Hepatocyte (in vitro differentiated cells): ENCODE results near the gene DDO. TPM values are rescaled to one million over a fixed set of nuclear protein-coding genes. Genes with fewer than 3 reads are reported as not detected.

Source experiments
- DNase-seq: peaks from one replicate; pipeline ENCODE4 v3.0.0-alpha.2; 2016; ENCODE audit warnings: low spot score
- H2AFZ ChIP-seq: fragments of 200-600 bp; sonication (generic); 2 replicates; pipeline ENCODE4 v1.6.0; 2016; ENCODE audit warnings: antibody characterized with exemption, mild to moderate bottlenecking
- H3K27ac ChIP-seq: fragments of 200-600 bp; sonication (generic); 2 replicates; pipeline ENCODE4 v1.5.1; 2016; ENCODE audit warnings: mild to moderate bottlenecking
- H3K27me3 ChIP-seq: fragments of 200-600 bp; sonication (generic); 2 replicates; pipeline ENCODE4 v1.6.1; 2016
- H3K36me3 ChIP-seq: fragments of 200-600 bp; sonication (generic); replicated peaks from 2 replicates; pipeline ENCODE4 v1.5.1; 2016; ENCODE audit warnings: low read depth; ENCODE audit not compliant: insufficient read depth
- H3K4me1 ChIP-seq: fragments of 200-600 bp; sonication (generic); 2 replicates; pipeline ENCODE4 v1.5.1; 2016; ENCODE audit warnings: mild to moderate bottlenecking, moderate library complexity; ENCODE audit not compliant: insufficient read depth
- H3K4me2 ChIP-seq: fragments of 200-600 bp; sonication (generic); 2 replicates; pipeline ENCODE4 v1.6.0; 2016
- H3K4me3 ChIP-seq: fragments of 200-600 bp; sonication (generic); 2 replicates; pipeline ENCODE4 v1.5.1; 2016; ENCODE audit warnings: mild to moderate bottlenecking
- H3K79me2 ChIP-seq: fragments of 200-600 bp; sonication (generic); 2 replicates; pipeline ENCODE4 v1.6.0; 2017; ENCODE audit warnings: mild to moderate bottlenecking
- H3K9me2 ChIP-seq: fragments of 200-600 bp; sonication (generic); replicated peaks from 2 replicates; pipeline ENCODE4 v1.6.0; 2017; ENCODE audit warnings: mild to moderate bottlenecking; ENCODE audit not compliant: insufficient read depth
- H3K9me3 ChIP-seq: fragments of 200-600 bp; sonication (generic); 2 replicates; pipeline ENCODE4 v1.5.1; 2016; ENCODE audit warnings: low read depth, mild to moderate bottlenecking
- H4K20me1 ChIP-seq: fragments of 200-600 bp; sonication (generic); 2 replicates; pipeline ENCODE4 v1.6.0; 2016; ENCODE audit warnings: mild to moderate bottlenecking; ENCODE audit not compliant: insufficient read depth, poor library complexity, severe bottlenecking
- EZH2 ChIP-seq: fragments of 200-600 bp; sonication (generic); IDR thresholded peaks from 2 replicates; pipeline ENCODE4 v1.6.1; 2016; ENCODE audit warnings: antibody characterized with exemption, mild to moderate bottlenecking, borderline replicate concordance
- EZH2phosphoT487 ChIP-seq: fragments of 200-600 bp; sonication (generic); IDR thresholded peaks from one replicate; pipeline ENCODE4 v1.6.1; 2018; ENCODE audit warnings: antibody characterized with exemption, mild to moderate bottlenecking, low read depth, moderate library complexity; ENCODE audit not compliant: unreplicated experiment, severe bottlenecking
- WGBS: methylation state at CpG from one replicate; pipeline ENCODE4 v1.1.6; 2016; ENCODE audit warnings: low lambda C conversion rate; ENCODE audit errors: missing lambda C conversion rate; 5-methylcytosine and 5-hydroxymethylcytosine counted together
- polyA plus RNA-seq: library from polyadenylated mRNA; unstranded; fragments of >200 nt; fragmentation: Nextera tagmentation; extraction: Ambion mirVana; gene quantifications from 2 replicates; pipeline ENCODE4 v1.2.1, GENCODE V29; 2016
- total RNA-seq: library from RNA; depleted of rRNA; stranded (reverse); fragments of >200 nt; gene quantifications from 2 replicates; pipeline ENCODE4 v1.2.3, GENCODE V29; 2014
- TF ChIP-seq, protein P1 (sequence below): fragments of 200-600 bp; sonication (generic); IDR thresholded peaks from 2 replicates; pipeline ENCODE4 v1.5.1; 2016; ENCODE audit warnings: antibody characterized with exemption, mild to moderate bottlenecking; ENCODE audit not compliant: poor library complexity

The DDO gene
- total and polyA plus RNA-seq, 2 experiments from 2014 or later, result 0.20 to 0.39 TPM

DNA sequence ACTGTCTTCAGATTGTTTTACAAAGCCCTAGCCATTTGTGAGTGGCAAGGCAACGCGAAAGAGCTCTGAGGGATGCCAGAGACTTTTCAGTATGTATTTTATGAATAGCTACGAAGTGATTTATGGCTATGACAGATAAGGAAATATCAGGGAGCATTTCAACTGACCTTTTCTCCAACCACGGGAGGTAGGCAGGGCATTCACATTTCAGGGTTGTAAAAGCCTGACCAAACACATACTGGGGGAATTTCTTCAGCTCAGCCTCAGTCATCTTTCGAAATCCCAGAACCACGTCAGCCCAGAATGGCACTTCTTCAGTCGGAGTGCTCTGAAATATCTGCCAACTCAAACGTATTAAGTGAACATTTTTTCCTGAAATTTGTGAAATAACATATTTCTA lies 10.8 kb downstream of the DDO start:
- peak; percentile 66 for DNase-seq
- Histone ChIP-seq H3K79me2 (no peaks in the 10 kb centered on the region), H3K4me1 (no peaks in the 10 kb centered on the region), H3K9me3 (no peaks in the 10 kb centered on the region), H3K27ac (peak overlapping the region; percentile 72), H3K4me2 (peak overlapping the region; percentile 41), H3K4me3 (no peak overlapping the region), H3K9me2 (no peaks in the 10 kb centered on the region), H3K27me3 (no peaks in the 10 kb centered on the region), H2AFZ (no peak overlapping the region), H4K20me1 (no peaks in the 10 kb centered on the region), H3K36me3 (no peaks in the 10 kb centered on the region)
- TF ChIP-seq EZH2, result no peak
- TF ChIP-seq EZH2phosphoT487, result no peak
- TF ChIP-seq, protein P1, sequence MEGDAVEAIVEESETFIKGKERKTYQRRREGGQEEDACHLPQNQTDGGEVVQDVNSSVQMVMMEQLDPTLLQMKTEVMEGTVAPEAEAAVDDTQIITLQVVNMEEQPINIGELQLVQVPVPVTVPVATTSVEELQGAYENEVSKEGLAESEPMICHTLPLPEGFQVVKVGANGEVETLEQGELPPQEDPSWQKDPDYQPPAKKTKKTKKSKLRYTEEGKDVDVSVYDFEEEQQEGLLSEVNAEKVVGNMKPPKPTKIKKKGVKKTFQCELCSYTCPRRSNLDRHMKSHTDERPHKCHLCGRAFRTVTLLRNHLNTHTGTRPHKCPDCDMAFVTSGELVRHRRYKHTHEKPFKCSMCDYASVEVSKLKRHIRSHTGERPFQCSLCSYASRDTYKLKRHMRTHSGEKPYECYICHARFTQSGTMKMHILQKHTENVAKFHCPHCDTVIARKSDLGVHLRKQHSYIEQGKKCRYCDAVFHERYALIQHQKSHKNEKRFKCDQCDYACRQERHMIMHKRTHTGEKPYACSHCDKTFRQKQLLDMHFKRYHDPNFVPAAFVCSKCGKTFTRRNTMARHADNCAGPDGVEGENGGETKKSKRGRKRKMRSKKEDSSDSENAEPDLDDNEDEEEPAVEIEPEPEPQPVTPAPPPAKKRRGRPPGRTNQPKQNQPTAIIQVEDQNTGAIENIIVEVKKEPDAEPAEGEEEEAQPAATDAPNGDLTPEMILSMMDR, result no peak
- 41% methylated on average over 8 of the region's 8 CpGs for WGBS

DNA sequence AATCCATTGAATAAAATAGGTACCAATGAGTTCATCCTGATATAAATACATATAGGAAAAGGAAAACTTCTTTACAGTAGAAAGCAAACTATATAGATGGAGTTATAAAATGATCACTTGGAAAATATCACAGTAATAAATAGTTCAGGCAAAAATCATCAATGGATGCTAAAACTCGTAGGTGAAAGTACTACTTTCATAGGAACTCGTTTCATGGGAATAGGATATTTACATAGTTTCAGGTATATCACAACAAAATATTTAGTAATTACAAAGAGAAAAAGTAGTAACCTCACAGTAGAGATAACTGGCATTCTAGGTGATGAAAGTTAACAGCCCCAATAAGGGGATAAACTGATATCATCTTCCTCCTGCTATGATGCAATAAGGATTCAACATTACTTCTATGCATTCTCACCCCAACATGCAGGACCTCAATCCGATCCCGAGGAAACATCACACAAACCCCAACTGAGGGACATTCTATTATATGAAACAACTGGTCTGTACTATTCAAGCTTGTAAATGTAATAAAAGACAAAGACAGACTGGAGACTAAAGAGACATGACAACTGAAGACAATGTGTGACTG lies 13.7 kb downstream of the DDO start:
- H3K9me2 ChIP-seq, result no peaks in the 10 kb centered on the region
- H3K4me2 ChIP-seq, result no peak overlapping the region
- no peaks in the 10 kb centered on the region for H3K4me1 ChIP-seq
- no peaks in the 10 kb centered on the region for H3K79me2 ChIP-seq
- H3K27ac ChIP-seq, result no peak overlapping the region
- H4K20me1 ChIP-seq, result no peaks in the 10 kb centered on the region
- H3K27me3 ChIP-seq, result no peaks in the 10 kb centered on the region
- no peaks in the 10 kb centered on the region for H3K36me3 ChIP-seq
- WGBS, result 83% methylated on average over 4 of the region's 4 CpGs
- H3K4me3 ChIP-seq, result no peak overlapping the region
- no peak for DNase-seq
- TF ChIP-seq EZH2phosphoT487 (no peak), EZH2 (no peak)
- TF ChIP-seq, protein P1, result no peak
- no peaks in the 10 kb centered on the region for H3K9me3 ChIP-seq
- no peak overlapping the region for H2AFZ ChIP-seq

DNA sequence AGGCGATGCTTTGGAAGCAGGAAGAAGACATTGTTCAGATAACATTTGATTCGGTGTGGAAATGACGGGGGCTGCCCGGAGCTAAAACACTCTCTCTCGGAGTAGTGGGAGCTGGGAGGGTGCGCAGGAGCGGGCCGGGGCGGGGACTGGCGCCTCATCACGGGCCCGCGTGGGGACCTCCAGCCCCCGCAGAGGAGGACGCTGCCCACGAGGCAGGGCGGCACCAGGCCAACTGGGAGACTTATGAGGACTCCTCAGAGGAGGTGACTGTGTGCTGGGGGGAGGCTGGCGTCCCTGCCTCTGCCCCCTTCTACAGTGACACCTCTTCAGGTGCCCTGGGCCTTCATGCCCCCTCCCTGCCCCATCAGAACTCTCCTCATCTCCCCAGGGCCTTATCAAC lies 15.2 kb downstream of the DDO start:
- Histone ChIP-seq H3K36me3 (no peaks in the 10 kb centered on the region), H3K27ac (no peak overlapping the region), H3K9me3 (no peaks in the 10 kb centered on the region), H4K20me1 (no peaks in the 10 kb centered on the region), H2AFZ (no peak overlapping the region), H3K4me2 (no peak overlapping the region), H3K27me3 (no peaks in the 10 kb centered on the region), H3K9me2 (no peaks in the 10 kb centered on the region), H3K79me2 (no peaks in the 10 kb centered on the region), H3K4me1 (no peaks in the 10 kb centered on the region), H3K4me3 (no peak overlapping the region)
- DNase-seq, result no peak
- TF ChIP-seq EZH2, result no peak
- TF ChIP-seq EZH2phosphoT487, result no peak
- TF ChIP-seq, protein P1, result no peak
- WGBS, result 95% methylated on average over 18 of the region's 18 CpGs
